Transverse colon (tissue), 4 donors: Measurements from ENCODE around the gene CLEC4A. TPM values are rescaled to one million over a fixed set of nuclear protein-coding genes. Genes with fewer than 3 reads are reported as not detected.
A peak's percentile ranks its signal among the peaks of the same experiment; 100 is the strongest.
"Not testable (repeated sequence)": the region's sequence is repeated elsewhere in the genome, so short reads cannot be mapped to it uniquely, and the experiment has no call there.

ENCODE experiments used
- DNase-seq: peaks from one replicate; pipeline ENCODE4 v3.0.0-alpha.2; 2019
- H3K27ac ChIP-seq, 4 donors: fragments of 200-600 bp; sonication (generic); 2 replicates each; pipeline ENCODE4 v1.5.1; 2016 to 2018; ENCODE audit warnings: inconsistent platforms in 4 of 4
- H3K27me3 ChIP-seq: fragments of 200-600 bp; sonication (generic); 2 replicates; pipeline ENCODE4 v1.5.1; 2017; ENCODE audit warnings: inconsistent platforms
- H3K36me3 ChIP-seq, 4 donors: fragments of 200-600 bp; sonication (generic); 2 replicates each; pipeline ENCODE4 v1.5.1; 2017 to 2019; ENCODE audit warnings: inconsistent platforms in 4 of 4
- H3K4me1 ChIP-seq, 4 donors: fragments of 200-600 bp; sonication (generic); 2 replicates each; pipeline ENCODE4 v1.5.1; 2017 to 2020; ENCODE audit warnings: inconsistent platforms in 4 of 4
- H3K4me3 ChIP-seq, 4 donors: fragments of 200-600 bp; sonication (generic); 1 replicate in 1 of 4; 2 replicates in 3 of 4; pipeline versions ENCODE4 v1.5.1 to v1.6.1; 2017 to 2019; ENCODE audit warnings: inconsistent platforms in 4 of 4
- H3K9me3 ChIP-seq, 2 donors: fragments of 200-600 bp; sonication (generic); 2 replicates each; pipeline ENCODE4 v1.5.1; 2017 to 2019; ENCODE audit warnings: inconsistent platforms in 2 of 2
- EP300 ChIP-seq: sonication (generic); formaldehyde crosslinking; IDR thresholded peaks from one replicate; pipeline ENCODE4 v1.6.1; 2017; ENCODE audit warnings: antibody characterized with exemption, low read depth
- POLR2A ChIP-seq: fragments of 450-650 bp; IDR thresholded peaks from one replicate; pipeline ENCODE4 v1.6.1; 2016; ENCODE audit warnings: antibody characterized with exemption, mild to moderate bottlenecking, moderate library complexity
- POLR2AphosphoS5 ChIP-seq, 3 donors: sonication (generic); formaldehyde crosslinking; IDR thresholded peaks; one replicate each; pipeline ENCODE4 v1.6.1; 2016; ENCODE audit warnings: antibody characterized with exemption in 3 of 3
- whole genome bisulfite sequencing, 2 donors: methylation state at CpG; one replicate each; pipeline ENCODE4 v1.1.5; 2018; ENCODE audit warnings: low coverage in 1 of 2; 5-methylcytosine and 5-hydroxymethylcytosine counted together
- in situ Hi-C, 4 donors: fragments of 200-750 bp; cut with MboI; loops; one replicate each; pipeline versions ENCODE4 v1.15.0 to v1.15.1; 2017; ENCODE audit warnings: low sequenced_read_pairs in 3 of 4, low pct_ligation_motif_present in 1 of 4, low pct_unique_long_range_greater_than_20kb in 1 of 4
- intact Hi-C: fragments of 100-400 bp; cut with DNase I; formaldehyde crosslinking; loops from one replicate; pipeline ENCODE4 v1.15.1; 2023; ENCODE audit warnings: low total_unique reads
- total RNA-seq, 4 donors: library from RNA; depleted of rRNA; stranded (reverse); fragments of >200 nt; gene quantifications; one replicate each; pipeline ENCODE4 v1.1.0, GENCODE V29; 2016
- TF ChIP-seq, protein P1 (sequence below), 5 experiments: fragments of 200-600 bp in 3 of 5; fragments of 450-650 bp in 2 of 5; sonication (generic) in 3 of 5; IDR thresholded peaks; 1 replicate in 2 of 5; 2 replicates in 3 of 5; pipeline ENCODE4 v1.5.1; 2016 to 2017; ENCODE audit warnings: antibody characterized with exemption in 5 of 5, inconsistent platforms in 3 of 5, mild to moderate bottlenecking in 2 of 5, moderate library complexity in 1 of 5

The CLEC4A gene
- total RNA-seq, 4 donors from 2014 or later = 0.55 to 5.1 TPM; not detected in 2

DNA sequence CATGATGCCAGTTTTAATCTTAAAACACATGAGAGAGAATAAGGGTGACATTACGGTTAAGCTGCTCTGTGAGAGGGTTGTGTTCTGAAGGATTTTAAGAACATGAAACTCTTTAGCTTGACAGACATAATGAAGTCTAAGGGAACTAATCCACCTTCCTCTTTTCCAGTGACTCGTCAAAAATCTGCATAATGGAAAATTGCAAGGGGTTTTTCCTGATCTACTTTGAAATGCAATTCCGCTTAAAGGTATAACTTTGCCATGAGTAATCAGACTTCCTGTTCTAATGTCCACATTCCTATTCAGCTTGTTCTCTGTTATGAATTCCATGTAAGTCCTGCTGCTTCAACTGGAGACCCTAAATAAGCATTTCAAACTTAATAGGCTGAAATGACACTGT, 33.4 kb downstream of the CLEC4A start, which contains the start of gene ZNF705A:
Gene ZNF705A (plus strand): TSS at position 171 of the 400 bp plus-strand sequence. CDS start 15,611 bp downstream, outside the sequence.
- H3K27ac ChIP-seq = no peak within 1 kb of the TSS
- no peak within 1 kb of the TSS for H3K4me3 ChIP-seq
- no peaks in the 10 kb centered on the region for H3K4me1 ChIP-seq
- 53 to 61% methylated on average over 3 of the region's 3 CpGs for WGBS, 2 donors
- intact Hi-C loops = no loop called here
- H3K9me3 ChIP-seq = no peaks in the 10 kb centered on the region
- in situ Hi-C loops = no loop called here
- no peaks in the 10 kb centered on the region for H3K36me3 ChIP-seq
- no peak for DNase-seq
- TF ChIP-seq POLR2AphosphoS5 (IDR thresholded peaks at IDR 0.05) (no peak), EP300 (no peak), POLR2A (no peak)
- TF ChIP-seq, protein P1, sequence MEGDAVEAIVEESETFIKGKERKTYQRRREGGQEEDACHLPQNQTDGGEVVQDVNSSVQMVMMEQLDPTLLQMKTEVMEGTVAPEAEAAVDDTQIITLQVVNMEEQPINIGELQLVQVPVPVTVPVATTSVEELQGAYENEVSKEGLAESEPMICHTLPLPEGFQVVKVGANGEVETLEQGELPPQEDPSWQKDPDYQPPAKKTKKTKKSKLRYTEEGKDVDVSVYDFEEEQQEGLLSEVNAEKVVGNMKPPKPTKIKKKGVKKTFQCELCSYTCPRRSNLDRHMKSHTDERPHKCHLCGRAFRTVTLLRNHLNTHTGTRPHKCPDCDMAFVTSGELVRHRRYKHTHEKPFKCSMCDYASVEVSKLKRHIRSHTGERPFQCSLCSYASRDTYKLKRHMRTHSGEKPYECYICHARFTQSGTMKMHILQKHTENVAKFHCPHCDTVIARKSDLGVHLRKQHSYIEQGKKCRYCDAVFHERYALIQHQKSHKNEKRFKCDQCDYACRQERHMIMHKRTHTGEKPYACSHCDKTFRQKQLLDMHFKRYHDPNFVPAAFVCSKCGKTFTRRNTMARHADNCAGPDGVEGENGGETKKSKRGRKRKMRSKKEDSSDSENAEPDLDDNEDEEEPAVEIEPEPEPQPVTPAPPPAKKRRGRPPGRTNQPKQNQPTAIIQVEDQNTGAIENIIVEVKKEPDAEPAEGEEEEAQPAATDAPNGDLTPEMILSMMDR (IDR thresholded peaks at IDR 0.05) = no peak
- H3K27me3 ChIP-seq = peaks cover 4% of the 10 kb centered on the region

- no peak for DNase-seq
- no peaks in the 10 kb centered on the region for H3K9me3 ChIP-seq
- H3K27ac ChIP-seq = no peak overlapping the region
- no peaks in the 10 kb centered on the region for H3K36me3 ChIP-seq
- no peak overlapping the region for H3K4me3 ChIP-seq
- intact Hi-C loops = no loop called here
- peaks cover 4% of the 10 kb centered on the region for H3K27me3 ChIP-seq
- H3K4me1 ChIP-seq = no peaks in the 10 kb centered on the region
- TF ChIP-seq EP300 = no peak
- TF ChIP-seq POLR2AphosphoS5 (IDR thresholded peaks at IDR 0.05) = no peak
- TF ChIP-seq POLR2A = no peak
- TF ChIP-seq, protein P1 (IDR thresholded peaks at IDR 0.05) = no peak
- in situ Hi-C loops = no loop called here
Observed at GRCh38 chr12:8157484-8158198, 34.2 kb downstream of the CLEC4A start.

- H3K36me3 ChIP-seq, H3K9me3 ChIP-seq, H3K27ac ChIP-seq, H3K27me3 ChIP-seq, in situ Hi-C loops, intact Hi-C loops, H3K4me1 ChIP-seq, H3K4me3 ChIP-seq, DNase-seq: not testable (repeated sequence)
- 89 to 100% methylated on average over 2 of the region's 2 CpGs for WGBS, 2 donors
Observed at GRCh38 chr12:8172911-8173310, 49.5 kb downstream of the CLEC4A start.

DNA sequence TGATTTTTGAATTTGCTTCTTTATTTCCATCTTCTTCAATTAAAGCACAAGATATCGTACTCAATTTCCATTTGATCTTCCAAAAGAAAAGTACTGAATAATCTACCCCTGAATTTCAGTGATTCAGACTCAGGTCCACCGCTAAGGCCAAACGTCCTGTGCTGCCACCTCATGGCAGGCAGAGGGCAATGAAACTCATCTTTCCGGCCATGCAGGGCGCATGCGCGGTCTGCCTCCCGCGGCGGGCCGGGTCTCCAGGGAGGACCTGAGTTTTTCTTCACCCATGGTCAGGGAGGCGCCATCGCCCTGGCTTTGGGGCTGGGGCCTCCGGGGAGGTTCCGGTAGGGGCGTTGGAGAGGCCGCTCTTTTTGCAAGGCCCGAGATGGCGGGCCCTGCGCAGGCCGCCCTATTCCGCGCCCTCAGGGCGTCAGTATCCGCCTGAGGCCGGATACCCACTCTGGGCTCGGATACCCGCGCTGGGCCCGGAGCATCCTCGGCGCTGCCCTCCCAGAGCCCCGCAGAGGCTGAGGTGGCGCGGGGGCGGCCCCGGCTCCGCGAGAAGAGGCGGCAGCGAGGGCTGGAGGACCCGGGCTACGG, 56.7 kb downstream of the CLEC4A start:
- H3K36me3 ChIP-seq, H3K27me3 ChIP-seq, intact Hi-C loops, in situ Hi-C loops, H3K4me1 ChIP-seq, H3K9me3 ChIP-seq: not testable (repeated sequence)
- WGBS, 2 donors = 0 to 4% methylated on average over 3 to 22 of the region's 43 CpGs
- H3K27ac ChIP-seq = peak overlapping the region; percentile 76 to 87 (median 82)
- peak; percentile 60 for DNase-seq
- TF ChIP-seq POLR2A (peak; percentile 30), POLR2AphosphoS5 (IDR thresholded peaks at IDR 0.05) (peak in 2 of 3 donors; percentile 21 to 43)
- TF ChIP-seq, protein P1 (IDR thresholded peaks at IDR 0.05) = peak; percentile 53 to 68 (median 56)
- peak overlapping the region; percentile 30 to 91 (median 68) for H3K4me3 ChIP-seq

- H3K9me3 ChIP-seq, intact Hi-C loops, H3K27ac ChIP-seq: not testable (repeated sequence)
Observed at GRCh38 chr12:8181271-8181670, 57.9 kb downstream of the CLEC4A start.

DNA sequence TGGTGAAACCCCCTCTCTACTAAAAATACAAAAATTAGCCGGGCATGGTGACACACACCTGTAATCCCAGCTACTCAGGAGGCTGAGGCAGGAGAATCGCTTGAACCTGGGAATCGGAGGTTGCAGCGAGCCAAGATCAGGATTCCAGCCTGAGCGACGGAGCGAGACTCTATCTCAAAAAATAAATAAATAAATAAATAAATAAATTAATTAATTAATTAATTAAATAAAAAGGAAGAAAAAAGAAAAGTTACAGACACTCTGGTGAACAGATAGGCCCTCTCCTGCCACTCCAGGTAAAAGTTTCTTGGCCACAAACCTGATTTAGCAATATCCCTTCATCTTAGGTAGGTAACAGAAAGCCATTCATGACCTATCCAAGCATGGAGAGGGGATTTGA, 59.5 kb downstream of the CLEC4A start:
- DNase-seq, H3K4me3 ChIP-seq, in situ Hi-C loops, H3K27ac ChIP-seq, intact Hi-C loops, H3K4me1 ChIP-seq, H3K36me3 ChIP-seq, H3K27me3 ChIP-seq, H3K9me3 ChIP-seq: not testable (repeated sequence)
- WGBS, 2 donors = 95% methylated on average over 7 of the region's 7 CpGs; no CpG with 5 or more reads in 1 of the 2 donors

More at GRCh38 chr12:8181271-8181670, 57.9 kb downstream of the CLEC4A start:
- H3K4me1 ChIP-seq, DNase-seq, in situ Hi-C loops, H3K4me3 ChIP-seq, H3K27me3 ChIP-seq, H3K36me3 ChIP-seq: not testable (repeated sequence)

DNA sequence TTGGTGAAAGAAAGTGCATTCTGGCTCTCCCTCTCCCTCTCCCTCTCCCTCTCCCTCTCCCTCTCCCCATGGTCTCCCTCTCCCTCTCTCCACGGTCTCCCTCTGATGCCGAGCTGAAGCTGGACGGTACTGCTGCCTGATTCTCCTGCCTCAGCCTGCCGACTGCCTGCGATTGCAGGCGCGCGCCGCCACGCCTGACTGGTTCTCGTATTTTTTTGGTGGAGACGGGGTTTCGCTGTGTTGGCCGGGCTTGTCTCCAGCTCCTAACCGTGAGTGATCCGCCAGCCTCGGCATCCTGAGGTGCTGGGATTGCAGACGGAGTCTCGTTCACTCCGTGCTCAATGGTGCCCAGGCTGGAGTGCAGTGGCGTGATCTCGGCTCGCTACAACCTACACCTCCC, 59.9 kb downstream of the CLEC4A start:
- H3K4me3 ChIP-seq, H3K36me3 ChIP-seq, in situ Hi-C loops, DNase-seq, H3K27me3 ChIP-seq, intact Hi-C loops, H3K4me1 ChIP-seq, H3K9me3 ChIP-seq, H3K27ac ChIP-seq: not testable (repeated sequence)
- 99 to 100% methylated on average over 4 to 18 of the region's 23 CpGs for WGBS, 2 donors
